Measurements from ENCODE around the gene SEMA3F. TPM values are rescaled to one million over a fixed set of nuclear protein-coding genes. Genes with fewer than 3 reads are reported as not detected.

The SEMA3F gene
- total RNA-seq, 1 donor from 2014 or later = 37.5 TPM

- Mint-ChIP-seq H3K27ac (ENCODE audit: unreplicated experiment) (peak overlapping the region; percentile 65), H3K9me3 (ENCODE audit: low read depth) (no peaks in the 10 kb centered on the region), H3K36me3 (ENCODE audit: low read depth) (no peaks in the 10 kb centered on the region), H3K27me3 (ENCODE audit: low read depth) (no peaks in the 10 kb centered on the region), H3K4me1 (ENCODE audit: low read depth) (peaks cover 47% of the 10 kb centered on the region), H3K4me3 (ENCODE audit: unreplicated experiment) (peak overlapping the region; percentile 83)
- no peak for DNase-seq (ENCODE audit: low spot score)
- TF ChIP-seq CTCF (IDR thresholded peaks at IDR 0.05) = no peak
These were observed 361 bp downstream of the SEMA3F start for GRCh38 chr3:50155491-50155878.

GRCh38 chr3:50155891-50156290 is 767 bp downstream of the SEMA3F start:
- no peaks in the 10 kb centered on the region for H3K27me3 Mint-ChIP-seq (ENCODE audit: low read depth)
- no peak for DNase-seq (ENCODE audit: low spot score)
- TF ChIP-seq CTCF (IDR thresholded peaks at IDR 0.05) = no peak
- H3K27ac Mint-ChIP-seq (ENCODE audit: unreplicated experiment) = peak overlapping the region; percentile 65
- peaks cover 45% of the 10 kb centered on the region for H3K4me1 Mint-ChIP-seq (ENCODE audit: low read depth)
- H3K36me3 Mint-ChIP-seq (ENCODE audit: low read depth) = no peaks in the 10 kb centered on the region
- no peaks in the 10 kb centered on the region for H3K9me3 Mint-ChIP-seq (ENCODE audit: low read depth)
- H3K4me3 Mint-ChIP-seq (ENCODE audit: unreplicated experiment) = peak overlapping the region; percentile 83

- Mint-ChIP-seq H3K27ac (ENCODE audit: unreplicated experiment) (peak overlapping the region; percentile 74), H3K36me3 (ENCODE audit: low read depth) (no peaks in the 10 kb centered on the region), H3K4me3 (ENCODE audit: unreplicated experiment) (peak overlapping the region; percentile 83), H3K4me1 (ENCODE audit: low read depth) (peaks cover 47% of the 10 kb centered on the region), H3K9me3 (ENCODE audit: low read depth) (no peaks in the 10 kb centered on the region), H3K27me3 (ENCODE audit: low read depth) (no peaks in the 10 kb centered on the region)
- TF ChIP-seq CTCF (IDR thresholded peaks at IDR 0.05) = no peak
- DNase-seq (ENCODE audit: low spot score) = no peak
These were observed 1.7 kb downstream of the SEMA3F start for GRCh38 chr3:50156549-50157493.

GRCh38 chr3:50157827-50158529 is 2.9 kb downstream of the SEMA3F start:
- peaks cover 59% of the 10 kb centered on the region for H3K4me1 Mint-ChIP-seq (ENCODE audit: low read depth)
- H3K36me3 Mint-ChIP-seq (ENCODE audit: low read depth) = no peaks in the 10 kb centered on the region
- DNase-seq (ENCODE audit: low spot score) = no peak
- no peak for TF ChIP-seq CTCF (IDR thresholded peaks at IDR 0.05)
- no peaks in the 10 kb centered on the region for H3K9me3 Mint-ChIP-seq (ENCODE audit: low read depth)
- no peaks in the 10 kb centered on the region for H3K27me3 Mint-ChIP-seq (ENCODE audit: low read depth)
- peak overlapping the region; percentile 83 for H3K4me3 Mint-ChIP-seq (ENCODE audit: unreplicated experiment)
- H3K27ac Mint-ChIP-seq (ENCODE audit: unreplicated experiment) = peak overlapping the region; percentile 74

- Mint-ChIP-seq H3K4me3 (ENCODE audit: unreplicated experiment) (no peak overlapping the region), H3K27ac (ENCODE audit: unreplicated experiment) (peak overlapping the region; percentile 74), H3K9me3 (ENCODE audit: low read depth) (no peaks in the 10 kb centered on the region), H3K36me3 (ENCODE audit: low read depth) (no peaks in the 10 kb centered on the region), H3K4me1 (ENCODE audit: low read depth) (peaks cover 61% of the 10 kb centered on the region), H3K27me3 (ENCODE audit: low read depth) (no peaks in the 10 kb centered on the region)
- TF ChIP-seq CTCF (IDR thresholded peaks at IDR 0.05) = peak; percentile 14
- no peak for DNase-seq (ENCODE audit: low spot score)
These were observed 3.5 kb downstream of the SEMA3F start for GRCh38 chr3:50158530-50159146.

Measured in chondrocyte (in vitro differentiated cells).